HG03196 (cell line): ENCODE results near the gene NOX4.
"Not testable (repeated sequence)": the region's sequence is repeated elsewhere in the genome, so short reads cannot be mapped to it uniquely, and the experiment has no call there.

Experiments used
- ATAC-seq: cut with Tn5 transposase; IDR thresholded peaks from one replicate; pipeline ENCODE4 v1.9.1; 2021; ENCODE audit not compliant: unreplicated experiment

NOX4 gene

DNA sequence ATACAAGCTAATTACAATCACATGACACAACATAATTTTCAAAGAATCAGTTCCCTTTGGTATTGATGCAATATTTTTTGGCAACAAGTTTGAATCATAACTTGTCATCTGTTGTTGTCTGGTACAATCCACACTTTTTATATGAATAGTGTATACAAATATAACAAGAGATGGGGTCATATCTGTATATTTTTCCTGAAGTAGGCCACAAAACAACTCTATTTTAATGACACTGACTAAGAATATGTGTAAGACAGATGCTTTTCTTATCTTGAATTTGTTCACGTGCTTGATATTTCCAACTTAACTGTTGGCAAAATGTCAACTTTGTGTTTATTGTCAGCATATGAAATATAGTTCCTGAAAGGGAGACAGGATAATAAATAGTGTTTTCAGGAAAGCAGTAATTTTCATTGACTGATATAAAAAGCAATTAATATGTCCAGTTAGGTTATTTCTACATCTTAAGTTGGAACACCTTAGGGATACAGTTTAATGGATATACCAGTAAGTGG, 27.9 kb downstream of the NOX4 start:
- ATAC-seq = no peak

DNA sequence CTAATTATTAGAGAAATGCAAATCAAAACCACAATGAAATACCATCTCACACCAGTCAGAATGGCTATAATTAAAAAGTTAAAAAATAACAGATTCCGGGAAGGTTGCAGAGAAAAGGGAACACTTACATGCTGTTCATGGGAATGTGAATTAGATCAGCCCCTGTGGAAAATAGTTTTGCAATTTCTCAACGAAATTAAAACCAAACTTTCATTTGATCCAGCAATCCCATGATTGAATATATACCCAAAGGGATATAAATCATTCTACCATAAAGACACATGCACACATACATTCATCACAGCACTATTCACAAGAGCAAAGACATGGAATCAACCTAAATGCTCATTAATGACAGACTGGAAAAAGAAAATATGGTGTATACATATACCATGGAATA, 32.5 kb downstream of the NOX4 start:
- ATAC-seq = no peak

DNA sequence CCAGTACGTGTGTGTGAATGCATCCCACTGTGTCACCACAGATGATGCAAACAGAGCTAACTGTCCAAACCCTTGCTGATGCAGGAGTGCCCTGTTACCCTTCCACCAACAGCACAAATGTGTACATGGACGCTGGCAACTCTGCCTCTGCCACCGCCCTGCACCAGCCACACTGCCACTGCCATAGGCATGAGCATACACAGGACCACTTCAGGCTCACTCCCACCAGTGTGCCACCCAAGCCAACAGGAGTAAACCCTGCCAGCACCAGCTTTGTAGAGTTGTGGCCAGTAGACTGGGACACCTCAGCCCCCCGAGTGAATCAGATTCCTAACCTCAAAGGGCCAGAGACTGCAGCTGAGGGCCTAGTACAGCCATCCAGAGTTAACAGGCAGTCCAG, 34.0 kb downstream of the NOX4 start:
- ATAC-seq = no peak

DNA sequence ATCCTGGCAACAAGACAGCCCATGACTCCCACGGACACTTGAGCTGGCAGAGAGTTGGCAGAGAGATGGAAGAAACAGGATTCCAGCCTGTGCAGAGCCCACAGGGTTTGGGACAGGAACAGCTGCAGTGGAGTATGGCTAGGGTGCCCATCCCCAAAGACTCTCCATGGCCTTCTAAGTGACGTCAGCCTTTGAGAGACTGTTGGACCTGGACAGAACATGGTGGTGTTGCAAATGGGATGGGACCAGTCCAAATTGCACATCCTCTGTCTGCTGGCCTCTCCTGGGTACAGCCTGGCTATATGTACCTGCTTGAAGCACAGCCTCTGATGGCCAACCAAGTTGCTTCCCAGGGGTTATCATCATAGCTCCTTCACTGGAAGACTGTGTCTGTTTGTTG, 34.5 kb downstream of the NOX4 start:
- ATAC-seq = no peak

DNA sequence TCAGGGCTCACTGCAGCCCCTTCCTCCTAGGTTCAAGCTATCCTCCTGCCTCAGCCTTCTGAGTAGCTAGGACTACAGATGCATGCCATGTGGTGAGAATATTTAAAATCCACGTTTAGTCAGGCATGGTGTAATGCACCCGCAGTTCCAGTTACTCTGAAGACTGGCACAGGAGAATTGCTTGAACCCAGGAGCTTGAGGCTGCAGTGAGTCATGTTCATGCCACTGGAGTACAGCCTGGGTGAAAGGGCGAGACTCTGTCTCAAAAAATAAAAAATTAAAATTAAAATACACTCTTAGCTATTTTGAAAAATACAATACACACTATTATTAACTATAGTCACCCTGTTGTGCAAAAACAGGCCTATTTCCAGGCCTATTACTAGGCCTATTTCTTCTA, 38.4 kb downstream of the NOX4 start:
- ATAC-seq = no peak

DNA sequence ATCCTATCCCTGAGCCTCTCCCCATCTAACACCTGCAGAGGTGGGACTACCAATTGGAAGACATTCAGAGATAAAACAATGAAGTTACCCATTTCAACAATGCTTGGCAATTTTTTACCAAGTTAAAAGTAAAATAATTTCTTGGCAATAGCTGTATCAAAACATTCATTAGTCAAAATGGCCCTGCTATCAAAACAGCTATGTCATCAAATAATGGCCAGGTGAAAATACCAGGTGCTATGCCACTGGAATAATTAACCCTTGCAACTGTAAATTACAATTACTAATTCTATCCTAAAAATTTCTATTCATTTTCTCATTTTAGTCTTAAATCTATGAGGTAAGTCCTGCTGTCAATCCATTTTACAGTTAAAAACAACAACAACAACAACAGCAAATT, 43.3 kb downstream of the NOX4 start:
- ATAC-seq = no peak

DNA sequence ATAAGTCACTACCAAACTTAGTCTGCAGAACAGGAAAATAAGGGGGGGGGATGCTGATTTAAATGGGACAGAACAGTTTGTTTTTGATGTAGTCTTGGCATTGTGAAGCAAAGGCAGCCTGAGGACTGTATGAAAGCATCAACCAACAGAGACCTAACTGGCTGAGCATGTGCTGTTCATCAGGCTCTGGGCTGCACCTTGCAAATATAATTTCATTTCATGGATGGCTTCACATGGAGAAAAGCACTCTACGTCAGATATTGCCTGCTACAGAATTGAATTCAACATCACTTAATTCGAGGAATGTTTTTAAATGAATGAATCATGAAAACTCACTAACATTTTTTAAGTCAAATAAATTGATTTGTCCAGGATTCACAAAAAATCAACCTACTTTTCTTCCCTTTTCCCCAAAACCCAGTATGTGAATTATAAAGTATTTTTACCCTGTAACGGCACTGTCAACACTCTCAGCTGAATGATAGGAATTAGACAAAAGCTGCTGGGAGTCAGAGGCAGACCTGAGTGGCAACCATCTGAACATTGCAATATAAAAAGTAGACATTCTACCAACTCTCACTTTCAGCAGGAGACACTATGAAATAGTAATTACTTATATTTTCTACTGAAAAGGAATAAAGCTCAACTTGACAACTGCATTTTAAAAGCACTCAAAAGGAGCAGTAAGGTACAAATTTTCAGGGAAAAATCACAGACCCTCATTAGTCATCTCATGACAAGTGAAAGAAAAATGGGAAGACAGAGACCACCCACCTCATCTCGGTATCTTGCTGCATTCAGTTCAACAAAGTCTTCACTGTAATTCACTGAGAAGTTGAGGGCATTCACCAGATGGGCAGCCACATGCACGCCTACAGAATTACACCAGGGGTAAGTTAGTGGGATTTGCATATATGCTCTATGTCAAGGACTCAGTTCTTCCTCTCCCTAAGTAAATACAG, 47.5 kb downstream of the NOX4 start:
- ATAC-seq = no peak

DNA sequence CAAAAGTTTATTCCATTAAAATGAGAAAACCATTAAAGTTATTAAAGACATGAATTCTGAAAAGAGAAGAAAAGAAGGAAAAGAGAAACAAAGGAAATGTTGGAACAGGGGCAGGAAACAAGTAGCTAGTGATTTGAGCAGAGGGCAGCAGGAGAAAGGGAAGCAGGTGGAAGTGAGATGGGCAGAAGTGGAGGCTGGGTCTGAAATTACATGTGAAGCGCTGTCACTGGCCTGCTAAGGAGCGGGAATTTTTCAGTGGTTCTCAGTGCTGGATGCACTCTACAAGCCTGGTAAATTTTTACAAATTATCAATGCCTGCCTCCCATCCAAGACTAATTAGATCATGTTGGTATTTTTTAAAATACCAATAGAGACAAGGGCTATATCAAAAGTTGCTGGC, 48.4 kb downstream of the NOX4 start:
- ATAC-seq = no peak

DNA sequence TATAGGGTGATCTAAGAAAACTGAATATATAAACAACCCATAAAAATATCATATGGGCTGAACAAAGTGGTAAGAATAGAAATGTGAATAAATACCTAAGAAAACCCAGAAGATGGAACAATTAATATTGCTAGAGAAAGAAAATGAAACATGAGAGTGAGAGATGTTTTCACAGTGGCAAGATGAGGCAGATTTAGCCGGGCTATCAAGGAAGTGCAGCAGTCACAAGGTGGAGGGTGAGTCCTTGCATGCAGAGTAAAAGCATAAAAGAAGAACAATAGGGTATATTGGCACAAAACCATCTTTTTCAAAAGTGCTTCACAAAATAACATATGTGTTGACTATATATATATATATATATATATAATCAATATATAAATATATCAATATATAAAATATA, 49.6 kb downstream of the NOX4 start:
- ATAC-seq = no peak

DNA sequence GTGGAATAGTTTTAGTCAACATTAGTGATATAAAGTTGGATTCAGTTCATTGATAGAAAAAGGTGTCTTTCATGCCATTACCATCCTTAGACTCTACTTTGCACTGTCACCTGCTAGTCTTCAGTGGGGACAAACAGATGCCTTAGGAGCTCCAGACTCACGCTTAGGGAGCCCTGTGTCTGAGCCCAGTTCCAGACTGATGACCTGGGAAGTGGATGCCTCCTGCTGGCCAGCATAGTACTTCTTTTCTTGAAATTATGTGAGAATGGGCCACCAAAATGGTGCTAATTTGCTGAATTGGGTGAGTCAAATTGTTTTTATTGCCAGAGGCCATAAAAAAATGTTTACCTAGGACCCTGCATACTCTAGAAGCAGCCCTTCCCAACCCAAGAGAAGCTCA, 53.9 kb downstream of the NOX4 start:
- no peak for ATAC-seq

DNA sequence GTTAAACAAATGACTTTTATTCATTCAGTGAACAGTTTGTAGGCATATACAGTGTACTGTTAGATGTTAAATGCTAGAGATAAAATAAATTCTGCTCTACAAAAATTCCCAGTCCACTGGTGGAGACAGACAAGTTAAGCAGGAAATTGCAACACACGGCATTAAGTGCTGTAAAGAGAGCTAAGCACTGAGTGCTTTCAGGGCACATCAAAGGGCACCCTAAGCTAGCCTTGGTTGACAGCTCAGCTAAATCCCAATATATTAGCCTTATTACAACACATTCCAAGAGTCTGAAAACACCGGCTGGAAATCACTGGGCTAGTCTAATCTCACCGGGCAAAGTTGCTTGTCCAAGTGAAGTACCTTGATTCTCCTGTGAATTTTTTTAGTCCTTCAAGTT, 55.1 kb downstream of the NOX4 start:
- ATAC-seq = no peak

DNA sequence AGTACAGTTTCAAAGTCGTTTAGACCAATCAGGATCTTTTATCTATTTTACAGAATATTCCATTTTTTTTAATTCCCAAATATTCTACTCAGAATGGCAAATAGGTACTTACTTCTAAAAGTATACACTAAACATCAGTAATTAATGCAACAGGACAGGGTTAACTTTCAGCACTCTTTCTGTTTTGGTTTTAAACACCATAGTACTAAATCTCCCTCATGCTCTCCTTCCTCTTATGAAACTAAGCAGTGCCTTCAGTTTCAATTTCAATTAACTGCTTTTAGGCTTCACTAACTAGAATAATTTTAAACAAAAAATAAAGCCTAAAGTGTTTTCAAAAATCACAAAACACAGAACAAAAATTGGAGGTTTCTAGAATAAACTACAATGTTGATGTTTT, 57.9 kb downstream of the NOX4 start:
- no peak for ATAC-seq

DNA sequence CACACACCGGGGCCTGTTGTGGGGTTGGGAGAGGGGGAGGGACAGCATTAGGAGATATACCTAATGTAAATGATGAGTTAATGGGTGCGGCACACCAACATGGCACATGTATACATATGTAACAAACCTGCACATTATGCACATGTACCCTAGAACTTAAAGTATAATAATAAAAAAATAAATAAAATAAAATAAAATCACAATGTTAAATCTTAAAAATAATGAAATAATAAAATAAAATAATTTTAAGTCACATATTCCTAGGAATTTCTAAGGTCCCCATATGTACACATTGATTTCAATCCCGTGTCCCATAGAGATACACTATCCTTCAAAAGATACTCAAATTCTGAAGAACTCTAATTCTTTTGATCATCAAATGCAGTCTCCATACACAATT, 59.0 kb downstream of the NOX4 start:
- not testable (repeated sequence) for ATAC-seq

DNA sequence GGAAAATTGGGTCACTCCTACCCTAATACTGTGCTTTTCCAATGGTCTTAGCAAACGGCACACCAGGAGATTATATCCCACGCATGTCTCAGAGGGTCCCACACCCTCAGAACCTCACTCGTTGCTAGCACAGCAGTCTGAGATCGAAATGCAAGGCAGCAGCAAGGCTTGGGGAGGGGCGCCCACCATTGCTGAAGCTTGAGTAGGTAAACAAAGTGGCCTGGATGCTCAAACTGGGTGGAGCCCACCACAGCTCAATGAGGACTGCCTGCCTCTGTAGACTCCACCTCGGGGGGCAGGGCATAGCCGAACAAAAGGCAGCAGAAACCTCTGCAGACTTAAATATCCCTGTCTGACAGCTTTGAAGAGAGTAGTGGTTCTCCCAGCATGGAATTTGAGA, 64.7 kb downstream of the NOX4 start:
- ATAC-seq = not testable (repeated sequence)

DNA sequence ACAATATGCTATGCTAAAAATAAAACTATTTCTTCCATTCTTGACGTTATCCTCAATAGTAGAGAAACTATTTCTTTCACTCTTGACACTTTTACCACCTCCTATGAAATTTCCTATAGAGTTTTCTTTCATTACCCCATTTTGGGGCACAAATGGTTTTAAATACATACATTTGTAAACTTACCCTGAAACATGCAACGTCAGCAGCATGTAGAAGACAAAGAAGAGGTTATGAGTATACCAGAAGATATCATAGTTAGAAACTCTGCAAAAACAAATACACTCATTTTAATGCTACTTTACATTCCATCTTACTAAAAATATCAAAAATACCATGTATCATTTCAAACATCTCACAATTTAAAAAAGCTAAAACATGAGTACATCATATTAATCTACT, 69.5 kb downstream of the NOX4 start:
- no peak for ATAC-seq

DNA sequence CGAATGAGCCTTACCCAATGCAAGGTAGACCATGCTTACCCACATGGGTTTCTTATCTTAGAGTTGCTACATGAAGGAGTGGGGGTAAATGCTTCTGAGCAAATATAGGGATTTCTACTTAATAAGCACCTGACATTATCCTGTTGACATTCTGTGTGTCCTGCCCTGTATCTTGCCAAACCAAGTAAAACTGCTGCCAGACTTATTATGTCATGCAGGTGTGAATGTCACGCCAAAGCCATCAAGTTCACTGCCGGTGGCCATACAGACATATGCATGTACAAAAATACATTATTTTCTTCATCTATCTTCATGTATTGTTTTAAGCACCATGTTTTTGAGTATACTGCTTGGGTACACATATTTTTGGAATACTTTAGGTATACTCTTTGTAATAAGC, 70.2 kb downstream of the NOX4 start:
- ATAC-seq = no peak

DNA sequence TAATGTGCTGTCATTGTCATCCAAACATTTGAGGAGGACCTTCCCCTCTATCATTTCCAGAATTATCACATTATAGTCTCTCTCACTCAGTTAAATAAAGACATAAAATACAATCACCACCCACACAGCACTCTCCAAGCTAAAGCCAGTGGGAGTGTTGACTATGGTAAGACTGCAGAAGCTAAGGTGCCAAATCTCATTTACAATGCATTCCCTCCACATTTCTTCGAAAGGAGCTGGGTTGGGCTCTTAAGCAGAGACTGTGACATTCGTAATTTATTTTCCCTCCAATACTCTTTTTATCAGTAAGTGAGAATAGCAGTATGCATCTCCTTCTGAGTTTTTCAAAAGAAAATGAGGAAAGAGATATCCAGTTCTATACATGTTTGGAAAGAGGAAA, 74.2 kb downstream of the NOX4 start:
- ATAC-seq = no peak

DNA sequence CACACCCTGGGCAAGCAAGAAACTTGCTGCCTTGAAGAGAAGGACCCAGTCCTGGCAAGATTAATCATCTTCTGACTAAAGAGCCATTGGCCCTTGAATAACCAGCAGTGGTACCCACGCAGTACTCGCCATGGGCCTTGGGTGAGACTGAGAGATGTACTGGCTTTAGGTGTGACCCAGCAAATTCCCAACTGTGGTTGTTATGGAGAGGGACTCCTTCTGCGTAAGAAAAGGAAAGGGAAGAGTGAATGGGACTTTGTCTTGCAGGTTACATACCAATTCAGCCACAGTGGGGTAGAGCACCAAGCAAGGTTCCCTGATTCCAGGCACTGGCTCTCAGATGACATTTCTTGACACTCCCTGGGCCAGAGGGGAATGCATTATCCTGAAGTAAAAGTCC, 80.1 kb downstream of the NOX4 start:
- ATAC-seq = not testable (repeated sequence)

DNA sequence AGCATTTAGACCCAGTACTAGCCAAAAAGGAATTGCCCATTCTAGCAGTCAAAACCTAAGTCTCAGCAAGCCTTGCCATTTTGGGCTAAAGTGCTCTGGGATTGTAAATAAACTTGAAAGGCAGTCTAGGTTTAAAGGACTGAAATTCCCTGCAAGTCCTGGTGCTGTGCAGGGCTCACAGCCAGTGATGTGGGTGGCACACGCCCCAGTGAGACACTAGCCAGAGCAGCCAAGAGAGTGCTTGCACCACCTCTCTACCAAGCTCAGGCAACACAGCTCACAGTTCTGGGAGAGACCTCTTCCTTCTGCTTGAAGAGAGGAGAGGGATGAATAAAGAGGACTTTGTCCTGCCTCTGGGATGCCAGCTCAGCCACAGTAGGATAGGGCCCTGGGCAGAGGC, 80.5 kb downstream of the NOX4 start:
- ATAC-seq = not testable (repeated sequence)

DNA sequence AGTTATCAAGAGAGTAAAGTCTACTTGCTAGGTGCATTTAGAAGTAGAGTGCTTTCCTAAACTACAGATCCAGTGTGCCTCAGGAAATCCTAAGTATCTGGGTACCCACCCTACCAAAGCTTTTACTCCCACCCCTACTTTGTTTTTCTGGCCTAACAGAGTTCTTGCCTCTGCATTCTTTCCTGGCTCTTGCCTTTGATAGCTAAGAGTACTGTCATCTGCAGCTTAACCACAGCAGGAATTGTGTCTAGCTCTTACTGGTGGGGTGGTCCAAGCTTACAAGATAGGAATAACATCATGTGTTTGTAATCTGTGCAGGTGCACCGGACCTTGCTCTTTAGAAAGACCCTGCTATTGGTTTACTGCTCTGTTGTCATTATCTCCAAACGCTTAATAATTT, 82.7 kb downstream of the NOX4 start:
- not testable (repeated sequence) for ATAC-seq

DNA sequence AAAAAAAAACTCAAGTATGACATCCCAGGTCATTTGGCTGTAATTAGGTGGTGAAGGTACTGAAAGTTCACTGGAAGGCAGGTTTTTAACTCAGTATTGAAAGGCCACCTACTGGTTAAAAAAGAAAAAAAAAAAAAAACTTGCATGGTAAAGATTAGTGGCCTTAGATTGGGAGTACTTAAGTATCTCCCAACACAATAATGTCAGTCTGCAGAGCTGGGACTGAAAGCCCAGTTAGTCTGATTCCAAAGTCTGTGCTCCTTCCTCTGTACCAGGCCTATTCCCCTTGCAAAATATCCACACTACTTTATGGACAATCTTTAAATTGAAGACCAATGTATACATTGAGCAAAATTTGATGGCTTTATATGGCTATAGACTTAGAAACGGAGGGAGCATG, 85.5 kb downstream of the NOX4 start:
- no peak for ATAC-seq

DNA sequence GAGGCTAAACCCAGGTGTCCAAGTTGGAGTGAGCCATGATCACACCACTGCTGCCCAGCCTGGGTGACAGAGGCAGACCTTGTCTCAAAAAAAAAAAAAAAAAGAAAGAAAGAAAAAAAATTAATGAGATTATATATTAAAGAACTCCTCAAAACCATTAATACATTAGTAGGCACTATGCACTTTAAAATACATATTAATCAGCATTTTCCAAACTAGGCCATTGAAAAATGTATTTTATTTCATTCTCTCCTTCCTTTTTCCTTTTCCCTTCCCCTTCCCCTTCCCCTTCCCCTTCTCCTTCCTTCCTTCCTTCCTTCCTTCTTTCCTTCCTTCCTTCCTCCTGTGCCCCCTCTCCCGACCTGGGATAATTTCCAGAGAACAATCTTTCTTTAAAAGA, 99.5 kb downstream of the NOX4 start:
- ATAC-seq = not testable (repeated sequence)

DNA sequence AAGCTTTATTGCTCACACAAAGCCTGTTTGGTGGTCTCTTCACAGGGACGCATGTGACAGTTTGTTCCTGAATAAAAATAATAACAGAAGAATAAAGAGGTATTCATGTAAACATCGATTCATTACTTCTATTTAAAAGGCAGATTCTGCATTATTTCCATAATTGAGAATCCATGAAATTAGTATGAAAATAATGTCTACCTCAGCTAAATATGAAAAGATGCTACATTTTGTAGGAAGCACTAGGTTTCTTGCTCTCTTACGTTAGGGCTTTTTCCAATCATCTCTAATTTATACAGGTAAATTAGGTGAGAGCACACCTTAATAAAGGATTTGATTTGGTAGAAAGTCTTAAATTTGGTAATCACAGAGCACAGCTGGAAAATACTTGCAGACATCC, 103.7 kb downstream of the NOX4 start:
- ATAC-seq = not testable (repeated sequence)
